GM21619 (cell line): Measurements from ENCODE around the gene RCAN2.
"Not testable (repeated sequence)": the region's sequence is repeated elsewhere in the genome, so short reads cannot be mapped to it uniquely, and the experiment has no call there.

Experiments used
- ATAC-seq: cut with Tn5 transposase; IDR thresholded peaks from one replicate; pipeline ENCODE4 v1.9.1; 2021; ENCODE audit not compliant: unreplicated experiment

Gene RCAN2

GRCh38 chr6:46338131-46338530 is 153.1 kb downstream of the RCAN2 start:
- ATAC-seq = peak; percentile 89

- no peak for ATAC-seq
Measured at GRCh38 chr6:46334442-46334841, 156.8 kb downstream of the RCAN2 start.

GRCh38 chr6:46333481-46333880 is 157.8 kb downstream of the RCAN2 start:
- no peak for ATAC-seq

- not testable (repeated sequence) for ATAC-seq
Measured at GRCh38 chr6:46332448-46332847, 158.8 kb downstream of the RCAN2 start.

GRCh38 chr6:46331461-46331860 is 159.8 kb downstream of the RCAN2 start:
- ATAC-seq = no peak

- no peak for ATAC-seq
Measured at GRCh38 chr6:46329568-46329967, 161.7 kb downstream of the RCAN2 start.

- ATAC-seq = no peak
Measured at GRCh38 chr6:46327779-46328178, 163.5 kb downstream of the RCAN2 start.

- ATAC-seq = no peak
Measured at GRCh38 chr6:46325561-46326530, 165.4 kb downstream of the RCAN2 start.

GRCh38 chr6:46324706-46325105 is 166.5 kb downstream of the RCAN2 start:
- no peak for ATAC-seq

GRCh38 chr6:46323966-46324622 is 167.2 kb downstream of the RCAN2 start:
- ATAC-seq = no peak

GRCh38 chr6:46323312-46323965 is 167.8 kb downstream of the RCAN2 start:
- ATAC-seq = no peak

- no peak for ATAC-seq
Measured at GRCh38 chr6:46320505-46320904, 170.7 kb downstream of the RCAN2 start.

- no peak for ATAC-seq
Measured at GRCh38 chr6:46315589-46315988, 175.7 kb downstream of the RCAN2 start.

- ATAC-seq = no peak
Measured at GRCh38 chr6:46312654-46313053, 178.6 kb downstream of the RCAN2 start.

GRCh38 chr6:46310196-46310595 is 181.1 kb downstream of the RCAN2 start:
- ATAC-seq = no peak

- ATAC-seq = no peak
Measured at GRCh38 chr6:46306431-46306830, 184.8 kb downstream of the RCAN2 start.

GRCh38 chr6:46305833-46306232 is 185.4 kb downstream of the RCAN2 start:
- ATAC-seq = no peak

GRCh38 chr6:46305236-46305635 is 186.0 kb downstream of the RCAN2 start:
- no peak for ATAC-seq

GRCh38 chr6:46302816-46303215 is 188.4 kb downstream of the RCAN2 start:
- ATAC-seq = no peak

GRCh38 chr6:46302176-46302575 is 189.1 kb downstream of the RCAN2 start:
- ATAC-seq = no peak

- no peak for ATAC-seq
Measured at GRCh38 chr6:46299253-46299652, 192.0 kb downstream of the RCAN2 start.

- no peak for ATAC-seq
Measured at GRCh38 chr6:46296586-46296985, 194.7 kb downstream of the RCAN2 start.
